Astrocyte (in vitro differentiated cells and primary cell): ENCODE data around the gene PLEKHG4B. TPM values are rescaled to one million over a fixed set of nuclear protein-coding genes. Genes with fewer than 3 reads are reported as not detected.
"Not testable (repeated sequence)": the region's sequence is repeated elsewhere in the genome, so short reads cannot be mapped to it uniquely, and the experiment has no call there.

Experiments used
- DNase-seq: peaks from one replicate; pipeline ENCODE4 v3.0.0-alpha.2; 2010; ENCODE audit warnings: low read depth
- FAIRE-seq: peaks from 2 replicates; lab custom pipeline; 2011; peaks lifted over from hg19 to GRCh38; lab: Jason Lieb, UNC
- H2AFZ ChIP-seq: 2 replicates; pipeline ENCODE4 v1.6.0; 2012; ENCODE audit warnings: low read depth, low read length, inconsistent platforms
- H3K27ac ChIP-seq: 2 replicates; pipeline ENCODE4 v1.5.1; 2011; ENCODE audit warnings: low read depth, low read length, inconsistent platforms
- H3K27me3 ChIP-seq: 2 replicates; pipeline ENCODE4 v1.6.0; 2011; ENCODE audit warnings: low read length, inconsistent platforms; ENCODE audit not compliant: insufficient read depth
- H3K36me3 ChIP-seq: 2 replicates; pipeline ENCODE4 v1.5.1; 2011; ENCODE audit warnings: low read length, inconsistent platforms; ENCODE audit not compliant: insufficient read depth
- H3K4me1 ChIP-seq: 2 replicates; pipeline ENCODE4 v1.5.1; 2011; ENCODE audit warnings: low read length, inconsistent platforms; ENCODE audit not compliant: insufficient read depth
- H3K4me2 ChIP-seq: 2 replicates; pipeline ENCODE4 v1.6.0; 2012; ENCODE audit warnings: low read length, inconsistent platforms
- H3K4me3 ChIP-seq: 2 replicates; pipeline ENCODE4 v1.5.1; 2011; ENCODE audit warnings: low read depth, mild to moderate bottlenecking, low read length, inconsistent platforms; ENCODE audit not compliant: insufficient read depth
- H3K79me2 ChIP-seq: 2 replicates; pipeline ENCODE4 v1.6.0; 2012; ENCODE audit warnings: mild to moderate bottlenecking, low read length, inconsistent platforms; ENCODE audit not compliant: insufficient read depth
- H3K9ac ChIP-seq: 2 replicates; pipeline ENCODE4 v1.6.0; 2012; ENCODE audit warnings: mild to moderate bottlenecking, low read length, inconsistent platforms
- H3K9me3 ChIP-seq: 2 replicates; pipeline ENCODE4 v1.5.1; 2012; ENCODE audit warnings: low read depth, mild to moderate bottlenecking, low read length, inconsistent platforms; ENCODE audit not compliant: insufficient read depth
- H4K20me1 ChIP-seq: 2 replicates; pipeline ENCODE4 v1.6.0; 2012; ENCODE audit warnings: low read length, inconsistent platforms; ENCODE audit not compliant: insufficient read depth
- H3K27ac Mint-ChIP-seq: one replicate; pipeline ENCODE4 v1.8.0; 2021; ENCODE audit warnings: mild to moderate bottlenecking, mixed read lengths; ENCODE audit not compliant: unreplicated experiment
- H3K27me3 Mint-ChIP-seq: one replicate; pipeline ENCODE4 v1.8.0; 2021; ENCODE audit warnings: low read depth, mixed read lengths; ENCODE audit not compliant: unreplicated experiment
- H3K36me3 Mint-ChIP-seq: one replicate; pipeline ENCODE4 v1.8.0; 2021; ENCODE audit warnings: low read depth, mixed read lengths; ENCODE audit not compliant: unreplicated experiment
- H3K4me1 Mint-ChIP-seq: one replicate; pipeline ENCODE4 v1.8.0; 2021; ENCODE audit warnings: low read depth, mixed read lengths; ENCODE audit not compliant: unreplicated experiment
- H3K4me3 Mint-ChIP-seq: one replicate; pipeline ENCODE4 v1.8.0; 2021; ENCODE audit warnings: mild to moderate bottlenecking, moderate library complexity, mixed read lengths; ENCODE audit not compliant: unreplicated experiment
- H3K9me3 Mint-ChIP-seq: one replicate; pipeline ENCODE4 v1.8.0; 2021; ENCODE audit warnings: mild to moderate bottlenecking, mixed read lengths; ENCODE audit not compliant: unreplicated experiment
- EZH2 ChIP-seq: IDR thresholded peaks from 2 replicates; pipeline ENCODE4 v1.6.1; 2012; ENCODE audit warnings: mild to moderate bottlenecking, low read length, inconsistent platforms; ENCODE audit not compliant: insufficient read depth
- total RNA-seq: library from RNA; stranded (reverse); gene quantifications from 2 replicates; pipeline ENCODE4 v1.2.1, GENCODE V29; 2021
- TF ChIP-seq, protein P1 (sequence below): IDR thresholded peaks from 2 replicates; pipeline ENCODE4 v1.5.1; 2011; ENCODE audit warnings: low read depth, mild to moderate bottlenecking, inconsistent platforms, low read length, moderate library complexity; ENCODE audit not compliant: insufficient read depth

The PLEKHG4B gene
- total RNA-seq, 1 donor from 2014 or later: 8.1 TPM

DNA sequence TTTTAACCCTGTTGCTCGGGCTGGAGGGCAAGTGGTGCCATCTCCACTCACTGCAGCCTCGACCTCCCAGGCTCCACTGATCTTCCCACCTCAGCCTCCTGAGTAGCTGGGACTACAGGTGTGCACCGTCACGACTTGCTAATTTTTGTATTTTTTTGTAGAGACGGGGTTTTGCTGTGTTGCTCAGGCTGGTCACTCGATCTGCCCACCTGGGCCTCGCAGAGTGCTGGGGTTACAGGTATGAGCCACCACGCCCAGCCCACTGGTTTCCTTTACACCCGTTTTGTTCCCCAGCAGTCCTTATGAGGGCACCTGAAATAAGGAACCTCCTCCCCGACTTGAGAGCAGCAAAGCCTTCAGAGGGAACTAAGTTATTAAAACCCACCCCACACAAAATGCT, 124.1 kb downstream of the PLEKHG4B start:
- not testable (repeated sequence) for H3K36me3 ChIP-seq, H3K9me3 ChIP-seq, FAIRE-seq, H3K9ac ChIP-seq, H3K27me3 ChIP-seq, H3K9me3 Mint-ChIP-seq, H3K4me3 ChIP-seq, H3K27me3 Mint-ChIP-seq, H3K27ac Mint-ChIP-seq, DNase-seq, H3K27ac ChIP-seq, H2AFZ ChIP-seq, H3K4me2 ChIP-seq, H3K4me3 Mint-ChIP-seq
- peaks cover 10% of the 10 kb centered on the region for H3K36me3 Mint-ChIP-seq
- peaks cover 52% of the 10 kb centered on the region for H3K79me2 ChIP-seq
- peaks cover 25% of the 10 kb centered on the region for H4K20me1 ChIP-seq
- peaks cover 12% of the 10 kb centered on the region for H3K4me1 ChIP-seq
- peaks cover 17% of the 10 kb centered on the region for H3K4me1 Mint-ChIP-seq

DNA sequence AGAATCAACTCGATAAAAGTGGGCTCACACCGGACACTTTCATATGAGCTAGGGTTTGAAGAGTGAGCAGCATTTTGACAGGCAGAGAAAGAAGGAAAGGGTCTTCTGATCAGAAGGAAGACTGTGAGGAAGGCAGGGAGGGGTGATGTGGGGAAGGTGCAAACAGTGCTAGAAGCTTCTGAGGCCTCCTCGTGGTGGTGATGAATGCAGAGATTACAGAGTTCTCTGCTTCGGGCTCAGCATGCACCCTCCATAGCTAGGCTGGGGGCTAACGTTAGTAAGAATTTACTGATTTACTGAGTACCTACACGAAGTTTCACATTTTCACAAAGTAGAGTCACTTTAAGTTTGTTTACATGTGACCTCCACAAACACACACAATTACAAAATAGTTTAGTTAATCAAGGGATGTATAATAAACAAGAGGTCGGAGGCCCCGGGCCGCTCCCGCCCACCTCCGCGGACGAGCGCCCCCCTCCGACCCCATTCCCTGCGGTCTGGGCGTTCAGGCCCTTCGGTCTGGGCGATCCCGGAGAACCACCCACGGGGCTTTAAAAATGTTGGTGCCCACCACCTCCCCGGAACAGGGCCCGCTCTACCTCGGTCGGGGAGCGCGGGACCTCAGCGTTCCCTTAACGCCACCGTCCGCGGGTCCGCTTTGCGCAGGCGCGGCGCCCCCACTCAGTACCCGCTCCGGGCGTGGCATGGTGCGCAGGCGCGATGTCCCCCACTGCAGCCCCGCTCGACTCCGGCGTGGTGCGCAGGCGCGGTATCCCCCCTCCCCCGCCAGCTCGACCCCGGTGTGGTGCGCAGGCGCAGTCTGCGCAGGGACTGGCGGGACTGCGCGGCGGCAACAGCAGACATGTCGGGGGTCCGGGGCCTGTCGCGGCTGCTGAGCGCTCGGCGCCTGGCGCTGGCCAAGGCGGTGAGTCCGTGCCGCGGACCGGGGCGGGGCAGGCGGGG, 125.8 kb downstream of the PLEKHG4B start, which contains the start of the genes CCDC127 and SDHA:
Gene CCDC127, minus strand, starts transcription at position 660 of the 963 bp plus-strand sequence. CDS start 1,304 bp downstream, outside the sequence.
Gene SDHA, plus strand, starts transcription at position 827 of the 963 bp plus-strand sequence. Its CDS starts 36 bp downstream, at position 863.
- Histone ChIP-seq H3K27ac (peak within 1 kb of the TSS; percentile 82), H3K4me2 (peak within 1 kb of the TSS; percentile 92), H3K4me1 (peaks cover 13% of the 10 kb centered on the region), H2AFZ (peak within 1 kb of the TSS; percentile 70), H3K9ac (peak within 1 kb of the TSS; percentile 92), H4K20me1 (peaks cover 42% of the 10 kb centered on the region), H3K4me3 (peak within 1 kb of the TSS; percentile 89), H3K79me2 (peaks cover 69% of the 10 kb centered on the region)
- peak; percentile 62 for DNase-seq
- H3K9me3 ChIP-seq, H3K27me3 ChIP-seq, H3K36me3 ChIP-seq, FAIRE-seq, H3K27me3 Mint-ChIP-seq, H3K9me3 Mint-ChIP-seq: not testable (repeated sequence)
- peak within 1 kb of the TSS; percentile 98 for H3K4me3 Mint-ChIP-seq
- peak within 1 kb of the TSS; percentile 92 for H3K27ac Mint-ChIP-seq
- H3K36me3 Mint-ChIP-seq: peaks cover 10% of the 10 kb centered on the region
- peaks cover 20% of the 10 kb centered on the region for H3K4me1 Mint-ChIP-seq

DNA sequence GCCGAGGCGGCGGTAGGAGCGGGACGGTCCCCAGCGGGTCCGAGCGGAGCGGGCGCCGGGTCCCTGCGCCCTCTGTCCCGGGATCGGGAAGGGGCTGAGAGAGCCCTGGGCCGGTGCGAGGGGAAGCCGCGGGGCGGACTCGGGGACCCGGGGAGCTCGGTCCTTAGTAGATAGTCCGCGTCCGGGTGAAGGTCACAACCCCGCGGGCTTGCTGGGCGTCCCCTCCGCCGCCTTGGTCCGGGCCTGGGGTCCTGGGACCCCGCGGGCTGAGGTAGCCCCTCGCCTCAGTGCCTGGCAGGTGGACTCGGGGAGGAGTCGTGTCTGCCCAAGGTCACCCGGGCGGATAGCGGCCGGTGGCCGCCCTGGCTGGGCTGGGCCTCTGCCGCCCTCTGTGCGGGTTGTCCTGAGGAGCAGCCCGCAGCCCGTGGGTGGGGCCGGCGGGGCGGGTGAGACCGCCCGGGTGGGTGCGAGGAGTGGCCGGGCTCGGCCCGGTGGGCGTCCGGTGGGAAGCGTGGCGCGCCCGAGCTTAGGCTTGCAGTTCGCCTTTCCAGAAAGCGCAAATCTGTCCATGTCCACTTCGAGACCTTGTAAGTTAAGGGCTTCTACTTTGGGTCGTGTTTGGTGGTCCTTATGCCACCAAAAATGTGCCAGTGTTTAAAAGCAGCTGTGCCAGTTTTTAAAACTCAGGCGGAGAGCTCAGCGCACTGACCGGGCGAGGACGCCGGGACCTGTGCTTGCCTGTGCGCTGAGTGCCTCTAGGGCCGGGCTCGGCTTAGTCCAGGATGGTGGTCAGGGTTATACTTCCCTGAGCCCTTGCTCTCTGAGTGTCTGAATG, 126.7 kb downstream of the PLEKHG4B start:
- peak overlapping the region; percentile 92 for H3K9ac ChIP-seq
- H3K4me1 Mint-ChIP-seq: peaks cover 28% of the 10 kb centered on the region
- no peaks in the 10 kb centered on the region for H3K27me3 Mint-ChIP-seq
- H3K27me3 ChIP-seq: no peaks in the 10 kb centered on the region
- TF ChIP-seq EZH2: no peak
- TF ChIP-seq, protein P1, sequence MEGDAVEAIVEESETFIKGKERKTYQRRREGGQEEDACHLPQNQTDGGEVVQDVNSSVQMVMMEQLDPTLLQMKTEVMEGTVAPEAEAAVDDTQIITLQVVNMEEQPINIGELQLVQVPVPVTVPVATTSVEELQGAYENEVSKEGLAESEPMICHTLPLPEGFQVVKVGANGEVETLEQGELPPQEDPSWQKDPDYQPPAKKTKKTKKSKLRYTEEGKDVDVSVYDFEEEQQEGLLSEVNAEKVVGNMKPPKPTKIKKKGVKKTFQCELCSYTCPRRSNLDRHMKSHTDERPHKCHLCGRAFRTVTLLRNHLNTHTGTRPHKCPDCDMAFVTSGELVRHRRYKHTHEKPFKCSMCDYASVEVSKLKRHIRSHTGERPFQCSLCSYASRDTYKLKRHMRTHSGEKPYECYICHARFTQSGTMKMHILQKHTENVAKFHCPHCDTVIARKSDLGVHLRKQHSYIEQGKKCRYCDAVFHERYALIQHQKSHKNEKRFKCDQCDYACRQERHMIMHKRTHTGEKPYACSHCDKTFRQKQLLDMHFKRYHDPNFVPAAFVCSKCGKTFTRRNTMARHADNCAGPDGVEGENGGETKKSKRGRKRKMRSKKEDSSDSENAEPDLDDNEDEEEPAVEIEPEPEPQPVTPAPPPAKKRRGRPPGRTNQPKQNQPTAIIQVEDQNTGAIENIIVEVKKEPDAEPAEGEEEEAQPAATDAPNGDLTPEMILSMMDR: no peak
- FAIRE-seq (no peak), DNase-seq (peak; percentile 14)
- H4K20me1 ChIP-seq: peaks cover 47% of the 10 kb centered on the region
- peaks cover 8% of the 10 kb centered on the region for H3K36me3 Mint-ChIP-seq
- peaks cover 1% of the 10 kb centered on the region for H3K9me3 Mint-ChIP-seq
- peak overlapping the region; percentile 92 for H3K27ac Mint-ChIP-seq
- peaks cover 1% of the 10 kb centered on the region for H3K9me3 ChIP-seq
- H3K4me2 ChIP-seq: peak overlapping the region; percentile 92
- peaks cover 74% of the 10 kb centered on the region for H3K79me2 ChIP-seq
- H3K4me1 ChIP-seq: peaks cover 20% of the 10 kb centered on the region
- peak overlapping the region; percentile 98 for H3K4me3 Mint-ChIP-seq
- H3K4me3 ChIP-seq: peak overlapping the region; percentile 89
- peaks cover 3% of the 10 kb centered on the region for H3K36me3 ChIP-seq
- peak overlapping the region; percentile 82 for H3K27ac ChIP-seq
- H2AFZ ChIP-seq: peak overlapping the region; percentile 57
